ENCODE measurements around the gene PCLO. TPM values are rescaled to one million over a fixed set of nuclear protein-coding genes. Genes with fewer than 3 reads are reported as not detected.

Gene PCLO
- total RNA-seq, 1 experiment from 2014 or later = not detected

DNA sequence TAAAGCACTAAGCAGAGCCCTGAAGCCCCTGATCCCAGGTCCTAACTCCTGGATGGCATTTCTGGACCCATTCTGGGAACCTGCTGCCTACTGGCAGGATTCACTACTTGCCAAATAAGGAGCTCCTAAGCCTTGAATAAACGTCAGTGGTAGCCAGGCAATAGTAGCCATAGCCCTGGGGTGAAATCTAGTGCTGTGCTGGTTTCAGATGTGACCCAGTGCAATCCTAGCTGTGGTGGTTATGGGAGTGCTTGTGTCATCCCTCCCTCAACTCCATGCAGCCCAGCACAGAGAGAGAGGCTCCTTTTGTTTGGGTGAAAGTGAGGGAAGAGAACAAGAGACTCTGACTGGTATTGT is 43.7 kb downstream of the PCLO start:
- Histone ChIP-seq H3K4me2 (ENCODE audit: low read depth, low read length, poor library complexity, severe bottlenecking) (no peak overlapping the region), H3K9me3 (ENCODE audit: low read length) (peaks cover 43% of the 10 kb centered on the region), H3K27ac (ENCODE audit: low read length) (no peak overlapping the region), H2AFZ (ENCODE audit: low read length) (no peak overlapping the region), H3K9ac (ENCODE audit: low read length) (no peak overlapping the region), H3K36me3 (ENCODE audit: insufficient read depth, low read length) (no peaks in the 10 kb centered on the region), H3K9me2 (replicated peaks; ENCODE audit: insufficient read depth, low read length) (no peaks in the 10 kb centered on the region), H3K4me3 (ENCODE audit: low read length) (no peak overlapping the region), H3K27me3 (ENCODE audit: low read length) (no peaks in the 10 kb centered on the region), H3K4me1 (ENCODE audit: low read length) (no peaks in the 10 kb centered on the region), H4K20me1 (ENCODE audit: insufficient read depth, low read depth, low read length) (no peaks in the 10 kb centered on the region), H3K79me2 (ENCODE audit: low read length) (no peaks in the 10 kb centered on the region)
- DNase-seq = no peak

DNA sequence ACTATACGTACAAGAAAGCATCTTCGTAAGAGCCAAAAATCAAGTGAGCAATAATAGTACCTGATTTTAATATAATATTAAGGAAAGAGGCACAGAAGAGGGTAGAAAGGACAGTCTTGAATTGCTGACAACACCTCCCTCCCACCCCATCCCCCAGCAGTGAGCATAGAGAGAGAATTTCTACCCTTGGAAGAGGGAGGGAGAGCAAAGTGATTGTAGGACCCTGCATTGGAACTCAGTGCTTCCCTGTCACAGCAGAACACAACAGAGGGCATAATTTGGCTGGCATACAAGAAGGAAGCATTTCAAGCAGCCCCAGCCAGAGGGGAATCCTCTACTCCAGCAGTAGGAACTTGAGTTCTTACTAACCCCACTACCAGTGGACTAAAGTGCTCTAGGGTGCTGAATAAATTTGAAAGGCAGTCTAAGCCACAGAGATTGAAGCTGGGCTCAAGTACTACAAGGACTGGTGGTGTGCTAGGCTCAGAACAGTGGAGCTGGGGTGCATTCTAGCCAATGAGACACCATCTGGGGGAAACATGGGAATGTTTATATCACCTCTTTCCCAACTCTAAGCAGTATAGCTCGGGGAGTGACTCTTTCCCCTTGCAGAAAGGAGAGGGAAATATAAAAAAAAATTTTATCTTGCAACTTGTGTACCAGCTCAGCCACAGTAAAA is 44.2 kb downstream of the PCLO start:
- Histone ChIP-seq H3K4me2 (ENCODE audit: low read depth, low read length, poor library complexity, severe bottlenecking) (no peak overlapping the region), H3K9me3 (ENCODE audit: low read length) (peaks cover 44% of the 10 kb centered on the region), H3K4me3 (ENCODE audit: low read length) (no peak overlapping the region), H3K4me1 (ENCODE audit: low read length) (no peaks in the 10 kb centered on the region), H4K20me1 (ENCODE audit: insufficient read depth, low read depth, low read length) (no peaks in the 10 kb centered on the region), H3K9me2 (replicated peaks; ENCODE audit: insufficient read depth, low read length) (no peaks in the 10 kb centered on the region), H3K36me3 (ENCODE audit: insufficient read depth, low read length) (no peaks in the 10 kb centered on the region), H3K27ac (ENCODE audit: low read length) (no peak overlapping the region), H2AFZ (ENCODE audit: low read length) (no peak overlapping the region), H3K79me2 (ENCODE audit: low read length) (no peaks in the 10 kb centered on the region), H3K27me3 (ENCODE audit: low read length) (no peaks in the 10 kb centered on the region), H3K9ac (ENCODE audit: low read length) (no peak overlapping the region)
- DNase-seq = no peak

DNA sequence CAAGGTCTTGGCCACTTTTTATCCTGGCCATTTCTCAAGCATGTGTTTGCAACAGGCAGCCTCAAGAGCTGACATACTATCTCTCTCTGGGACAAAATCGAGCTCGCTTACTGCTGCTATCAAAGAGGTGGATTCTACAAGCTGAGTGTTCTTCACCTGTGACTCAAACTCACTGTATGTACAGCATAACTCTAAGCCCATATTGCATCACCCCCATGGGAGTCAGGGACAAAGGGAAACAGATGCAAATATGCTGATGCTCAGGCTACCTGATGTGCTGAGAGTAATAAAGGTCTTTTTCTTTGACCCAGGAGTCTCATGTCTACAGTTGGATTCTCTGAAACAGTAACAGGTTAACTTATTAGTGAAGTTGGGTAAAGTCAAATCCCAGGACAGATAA is 45.2 kb downstream of the PCLO start:
- Histone ChIP-seq H2AFZ (ENCODE audit: low read length) (no peak overlapping the region), H3K79me2 (ENCODE audit: low read length) (no peaks in the 10 kb centered on the region), H3K4me3 (ENCODE audit: low read length) (no peak overlapping the region), H3K27me3 (ENCODE audit: low read length) (no peaks in the 10 kb centered on the region), H3K4me1 (ENCODE audit: low read length) (no peaks in the 10 kb centered on the region), H3K9me3 (ENCODE audit: low read length) (peaks cover 51% of the 10 kb centered on the region), H3K36me3 (ENCODE audit: insufficient read depth, low read length) (no peaks in the 10 kb centered on the region), H3K9ac (ENCODE audit: low read length) (no peak overlapping the region), H3K9me2 (replicated peaks; ENCODE audit: insufficient read depth, low read length) (no peaks in the 10 kb centered on the region), H4K20me1 (ENCODE audit: insufficient read depth, low read depth, low read length) (no peaks in the 10 kb centered on the region), H3K27ac (ENCODE audit: low read length) (no peak overlapping the region), H3K4me2 (ENCODE audit: low read depth, low read length, poor library complexity, severe bottlenecking) (no peak overlapping the region)
- DNase-seq = no peak

DNA sequence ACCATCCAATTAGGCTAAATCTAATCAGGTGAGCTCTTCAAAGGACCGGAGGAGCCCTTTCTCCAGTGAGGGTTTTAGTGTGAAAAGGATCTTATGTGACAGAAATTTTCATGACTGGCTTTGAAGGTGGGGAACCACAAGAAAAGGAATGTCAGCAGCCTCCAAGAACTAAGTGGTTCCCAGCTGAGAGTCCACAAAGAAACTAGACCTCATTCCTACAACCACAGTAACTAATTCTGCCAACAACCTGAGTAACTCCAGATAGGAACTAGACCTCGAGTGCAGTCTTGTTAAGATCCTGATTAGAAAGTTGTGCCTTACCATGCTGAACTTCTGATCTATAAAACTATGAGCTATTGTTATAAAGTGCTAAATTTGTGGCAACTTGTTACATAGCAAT is 51.3 kb downstream of the PCLO start:
- no peak for DNase-seq
- Histone ChIP-seq H3K4me1 (ENCODE audit: low read length) (no peaks in the 10 kb centered on the region), H4K20me1 (ENCODE audit: insufficient read depth, low read depth, low read length) (no peaks in the 10 kb centered on the region), H3K4me3 (ENCODE audit: low read length) (no peak overlapping the region), H3K27me3 (ENCODE audit: low read length) (no peaks in the 10 kb centered on the region), H3K4me2 (ENCODE audit: low read depth, low read length, poor library complexity, severe bottlenecking) (no peak overlapping the region), H3K9ac (ENCODE audit: low read length) (no peak overlapping the region), H3K9me2 (replicated peaks; ENCODE audit: insufficient read depth, low read length) (no peaks in the 10 kb centered on the region), H2AFZ (ENCODE audit: low read length) (no peak overlapping the region), H3K27ac (ENCODE audit: low read length) (no peak overlapping the region), H3K79me2 (ENCODE audit: low read length) (no peaks in the 10 kb centered on the region), H3K36me3 (ENCODE audit: insufficient read depth, low read length) (no peaks in the 10 kb centered on the region), H3K9me3 (ENCODE audit: low read length) (peaks cover 41% of the 10 kb centered on the region)

DNA sequence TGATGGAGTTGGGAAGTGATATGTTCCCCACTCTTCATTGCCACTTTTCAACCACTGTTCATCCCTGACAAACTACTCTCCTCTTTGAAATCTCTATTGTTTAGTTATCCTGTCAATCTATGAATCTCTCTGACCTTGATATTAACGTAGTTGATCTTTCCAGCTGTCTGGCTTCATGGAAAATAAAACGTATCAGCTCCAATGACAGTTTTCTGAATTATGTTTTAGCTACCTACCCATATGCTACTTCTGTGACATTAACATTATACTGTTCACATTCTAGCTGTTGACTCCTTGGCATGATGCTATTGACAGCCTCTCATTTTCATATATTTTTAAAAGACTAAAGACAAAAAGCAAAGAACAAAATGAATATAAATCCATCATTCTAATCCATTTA is 53.3 kb downstream of the PCLO start:
- H3K9me2 ChIP-seq (replicated peaks; ENCODE audit: insufficient read depth, low read length) = no peaks in the 10 kb centered on the region
- H3K27me3 ChIP-seq (ENCODE audit: low read length) = no peaks in the 10 kb centered on the region
- H3K4me3 ChIP-seq (ENCODE audit: low read length) = no peak overlapping the region
- H2AFZ ChIP-seq (ENCODE audit: low read length) = no peak overlapping the region
- H3K36me3 ChIP-seq (ENCODE audit: insufficient read depth, low read length) = no peaks in the 10 kb centered on the region
- no peaks in the 10 kb centered on the region for H3K4me1 ChIP-seq (ENCODE audit: low read length)
- H3K9ac ChIP-seq (ENCODE audit: low read length) = no peak overlapping the region
- no peak for DNase-seq
- no peaks in the 10 kb centered on the region for H3K79me2 ChIP-seq (ENCODE audit: low read length)
- H3K9me3 ChIP-seq (ENCODE audit: low read length) = peaks cover 41% of the 10 kb centered on the region
- H3K27ac ChIP-seq (ENCODE audit: low read length) = no peak overlapping the region
- no peaks in the 10 kb centered on the region for H4K20me1 ChIP-seq (ENCODE audit: insufficient read depth, low read depth, low read length)
- no peak overlapping the region for H3K4me2 ChIP-seq (ENCODE audit: low read depth, low read length, poor library complexity, severe bottlenecking)

DNA sequence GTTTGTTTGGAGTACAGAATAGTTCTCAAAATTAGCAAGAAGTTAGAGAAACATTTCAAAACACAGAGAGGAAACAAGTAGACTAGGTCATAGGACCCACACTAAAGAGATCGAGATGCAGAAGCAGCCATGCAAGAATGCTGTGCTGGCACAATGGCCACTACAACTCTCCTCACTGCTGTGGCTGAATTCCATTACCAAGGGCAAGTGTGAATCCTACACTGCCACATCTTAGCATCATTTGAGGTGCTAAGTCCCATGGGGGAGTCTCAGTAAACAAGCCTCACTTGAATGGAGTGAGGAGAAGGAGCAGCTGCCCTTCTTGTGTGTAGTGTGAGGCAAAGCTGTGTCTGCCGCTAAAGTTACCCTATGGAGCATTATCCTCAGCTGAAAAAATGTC is 56.7 kb downstream of the PCLO start:
- no peak overlapping the region for H3K27ac ChIP-seq (ENCODE audit: low read length)

DNA sequence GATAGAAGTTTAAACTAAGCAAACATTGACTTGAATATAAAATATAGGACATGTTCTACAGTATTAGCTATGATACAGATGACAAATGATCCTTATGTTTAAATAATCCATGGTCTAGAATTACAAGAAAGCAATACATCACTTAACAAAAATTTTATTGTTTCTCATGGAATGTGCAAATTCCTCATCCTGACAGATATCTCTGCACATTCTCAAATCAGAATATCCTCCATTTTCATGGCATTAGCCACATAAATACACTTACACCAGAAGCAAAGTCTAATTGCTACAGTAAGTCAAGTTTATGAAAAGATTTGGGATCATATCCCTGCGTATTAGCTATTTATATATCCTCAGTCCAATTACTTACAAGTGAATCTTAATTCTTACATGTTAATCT is 57.6 kb downstream of the PCLO start:
- H3K4me2 ChIP-seq (ENCODE audit: low read depth, low read length, poor library complexity, severe bottlenecking) = no peak overlapping the region
- no peaks in the 10 kb centered on the region for H3K9me2 ChIP-seq (replicated peaks; ENCODE audit: insufficient read depth, low read length)
- no peak overlapping the region for H3K4me3 ChIP-seq (ENCODE audit: low read length)
- no peak overlapping the region for H2AFZ ChIP-seq (ENCODE audit: low read length)
- no peak overlapping the region for H3K9ac ChIP-seq (ENCODE audit: low read length)
- H3K9me3 ChIP-seq (ENCODE audit: low read length) = peaks cover 34% of the 10 kb centered on the region
- H3K79me2 ChIP-seq (ENCODE audit: low read length) = no peaks in the 10 kb centered on the region
- H3K27me3 ChIP-seq (ENCODE audit: low read length) = no peaks in the 10 kb centered on the region
- H4K20me1 ChIP-seq (ENCODE audit: insufficient read depth, low read depth, low read length) = no peaks in the 10 kb centered on the region
- no peaks in the 10 kb centered on the region for H3K36me3 ChIP-seq (ENCODE audit: insufficient read depth, low read length)
- H3K4me1 ChIP-seq (ENCODE audit: low read length) = no peaks in the 10 kb centered on the region
- no peak for DNase-seq
- no peak overlapping the region for H3K27ac ChIP-seq (ENCODE audit: low read length)

More for the DNA sequence above, 56.7 kb downstream of the PCLO start:
- H3K4me3 ChIP-seq (ENCODE audit: low read length) = no peak overlapping the region
- no peak overlapping the region for H3K9ac ChIP-seq (ENCODE audit: low read length)
- DNase-seq = no peak
- H3K79me2 ChIP-seq (ENCODE audit: low read length) = no peaks in the 10 kb centered on the region
- H3K36me3 ChIP-seq (ENCODE audit: insufficient read depth, low read length) = no peaks in the 10 kb centered on the region
- H3K4me2 ChIP-seq (ENCODE audit: low read depth, low read length, poor library complexity, severe bottlenecking) = no peak overlapping the region
- no peak overlapping the region for H2AFZ ChIP-seq (ENCODE audit: low read length)
- H3K9me3 ChIP-seq (ENCODE audit: low read length) = peaks cover 39% of the 10 kb centered on the region
- H3K9me2 ChIP-seq (replicated peaks; ENCODE audit: insufficient read depth, low read length) = no peaks in the 10 kb centered on the region
- no peaks in the 10 kb centered on the region for H4K20me1 ChIP-seq (ENCODE audit: insufficient read depth, low read depth, low read length)
- no peaks in the 10 kb centered on the region for H3K4me1 ChIP-seq (ENCODE audit: low read length)
- H3K27me3 ChIP-seq (ENCODE audit: low read length) = no peaks in the 10 kb centered on the region

DNA sequence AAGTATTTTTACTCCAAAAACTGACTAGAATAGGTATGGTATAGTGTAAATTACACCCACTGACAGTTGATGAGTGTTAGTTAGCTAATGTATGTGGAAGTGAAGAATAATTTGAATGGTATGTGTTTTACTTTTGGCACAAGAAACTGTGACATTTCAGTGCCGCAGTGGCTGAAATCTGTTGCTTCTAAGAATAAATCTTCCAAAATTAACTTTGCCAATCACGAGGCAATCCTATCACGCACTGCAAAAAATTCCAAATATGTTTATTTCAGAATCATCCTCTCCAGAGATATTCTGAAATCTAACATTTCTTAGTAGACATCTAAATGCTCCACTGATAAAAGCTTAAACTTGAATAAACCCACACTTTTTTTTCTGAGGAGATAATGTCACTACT is 61.2 kb downstream of the PCLO start:
- H3K9me3 ChIP-seq (ENCODE audit: low read length) = peaks cover 31% of the 10 kb centered on the region
- no peak for DNase-seq
- no peaks in the 10 kb centered on the region for H3K27me3 ChIP-seq (ENCODE audit: low read length)
- H2AFZ ChIP-seq (ENCODE audit: low read length) = no peak overlapping the region
- H3K9ac ChIP-seq (ENCODE audit: low read length) = no peak overlapping the region
- no peaks in the 10 kb centered on the region for H3K79me2 ChIP-seq (ENCODE audit: low read length)
- H3K4me2 ChIP-seq (ENCODE audit: low read depth, low read length, poor library complexity, severe bottlenecking) = no peak overlapping the region
- no peaks in the 10 kb centered on the region for H3K36me3 ChIP-seq (ENCODE audit: insufficient read depth, low read length)
- no peaks in the 10 kb centered on the region for H3K9me2 ChIP-seq (replicated peaks; ENCODE audit: insufficient read depth, low read length)
- H3K4me1 ChIP-seq (ENCODE audit: low read length) = no peaks in the 10 kb centered on the region
- no peak overlapping the region; the same call in 1 of the 2 replicates for H3K4me3 ChIP-seq (ENCODE audit: low read length)
- H3K27ac ChIP-seq (ENCODE audit: low read length) = no peak overlapping the region
- H4K20me1 ChIP-seq (ENCODE audit: insufficient read depth, low read depth, low read length) = no peaks in the 10 kb centered on the region
